GM21576 (cell line): ENCODE measurements around the gene OR11H7.
"Not testable (repeated sequence)": the region's sequence is repeated elsewhere in the genome, so short reads cannot be mapped to it uniquely, and the experiment has no call there.

Experiments used
- ATAC-seq: cut with Tn5 transposase; IDR thresholded peaks from one replicate; pipeline ENCODE4 v1.9.1; 2021; ENCODE audit warnings: mild to moderate bottlenecking, moderate library complexity; ENCODE audit not compliant: unreplicated experiment

OR11H7 gene

GRCh38 chr14:20228681-20229080 is at the start of gene OR11H7:
TSS of gene OR11H7 (plus strand) at chr14:20228981.
- ATAC-seq: no peak

GRCh38 chr14:20179218-20179617 is 49.6 kb upstream of the OR11H7 start:
- no peak for ATAC-seq

- no peak for ATAC-seq
These were observed 48.9 kb upstream of the OR11H7 start for GRCh38 chr14:20179880-20180279.

- no peak for ATAC-seq
These were observed 48.3 kb upstream of the OR11H7 start for GRCh38 chr14:20180486-20180885.

GRCh38 chr14:20184181-20184580 is 44.6 kb upstream of the OR11H7 start:
- ATAC-seq: no peak

GRCh38 chr14:20190596-20190995 is 38.2 kb upstream of the OR11H7 start, which contains the start of gene OR11G2:
TSS of gene OR11G2 (plus strand) at chr14:20190896. CDS start at chr14:20197438, 6,542 bp downstream.
- ATAC-seq: no peak

- no peak for ATAC-seq
These were observed 37.4 kb upstream of the OR11H7 start for GRCh38 chr14:20191396-20191795.

- no peak for ATAC-seq
These were observed 34.7 kb upstream of the OR11H7 start for GRCh38 chr14:20194101-20194500.

GRCh38 chr14:20195170-20195569 is 33.6 kb upstream of the OR11H7 start:
- ATAC-seq: not testable (repeated sequence)

GRCh38 chr14:20195911-20196310 is 32.9 kb upstream of the OR11H7 start:
- ATAC-seq: no peak

- no peak for ATAC-seq
These were observed 31.3 kb upstream of the OR11H7 start for GRCh38 chr14:20197459-20197858.

- no peak for ATAC-seq
These were observed 29.8 kb upstream of the OR11H7 start for GRCh38 chr14:20198991-20199390.

GRCh38 chr14:20204721-20205120 is 24.1 kb upstream of the OR11H7 start:
- no peak for ATAC-seq

GRCh38 chr14:20209595-20209994 is 19.2 kb upstream of the OR11H7 start:
- ATAC-seq: no peak

GRCh38 chr14:20212406-20212805 is 16.4 kb upstream of the OR11H7 start:
- ATAC-seq: not testable (repeated sequence)

- ATAC-seq: no peak
These were observed 13.6 kb upstream of the OR11H7 start for GRCh38 chr14:20215196-20215595.

GRCh38 chr14:20219033-20219432 is 9.7 kb upstream of the OR11H7 start:
- ATAC-seq: no peak

- ATAC-seq: no peak
These were observed 5.4 kb upstream of the OR11H7 start, which contains the start of gene OR11H6 for GRCh38 chr14:20223410-20223809. TSS of gene OR11H6 (plus strand) at chr14:20223710. CDS start at chr14:20223710, 0 bp downstream.

GRCh38 chr14:20235415-20235814 is 6.6 kb downstream of the OR11H7 start:
- not testable (repeated sequence) for ATAC-seq

- ATAC-seq: no peak
These were observed 19.0 kb downstream of the OR11H7 start for GRCh38 chr14:20247646-20248246.

GRCh38 chr14:20262642-20263128 is 33.9 kb downstream of the OR11H7 start:
- ATAC-seq: no peak

- ATAC-seq: not testable (repeated sequence)
These were observed 35.6 kb downstream of the OR11H7 start for GRCh38 chr14:20264361-20264760.

- ATAC-seq: no peak
These were observed 45.3 kb downstream of the OR11H7 start for GRCh38 chr14:20274062-20274461.
